PFSK-1 (cell line): ENCODE measurements around the gene ANXA6.

Experiments
- FOXP2 ChIP-seq: optimal IDR thresholded peaks from 2 replicates; pipeline ENCODE3; 2011; ENCODE audit warnings: borderline replicate concordance, control low read depth, inconsistent platforms; ENCODE audit not compliant: insufficient read depth; ENCODE audit errors: extremely low read length, extremely low read depth
- POLR2AphosphoS5 ChIP-seq: IDR thresholded peaks from 2 replicates; pipeline ENCODE4 v1.6.1; 2012; ENCODE audit warnings: low read depth, mild to moderate bottlenecking, control low read depth, low read length, moderate library complexity
- REST ChIP-seq, 2 experiments: IDR thresholded peaks; 2 replicates each; pipeline versions ENCODE4 v1.6.1 to v1.8.0; 2011 to 2012; ENCODE audit warnings: low read depth in 2 of 2, low read length in 2 of 2, control low read depth in 1 of 2, inconsistent platforms in 1 of 2, mild to moderate bottlenecking in 1 of 2, moderate library complexity in 1 of 2; ENCODE audit not compliant: insufficient read depth in 1 of 2
- SIN3A ChIP-seq: IDR thresholded peaks from 2 replicates; pipeline ENCODE4 v1.6.1; 2012; ENCODE audit warnings: mild to moderate bottlenecking, low read length, moderate library complexity, borderline replicate concordance; ENCODE audit not compliant: insufficient read depth
- TAF1 ChIP-seq: IDR thresholded peaks from 2 replicates; pipeline ENCODE4 v1.6.1; 2012; ENCODE audit warnings: low read length, control low read depth, borderline replicate concordance; ENCODE audit not compliant: insufficient read depth

Gene ANXA6

GRCh38 chr5:151110992-151111391 lies 46.6 kb downstream of the ANXA6 start:
- no peak for TF ChIP-seq REST (IDR thresholded peaks at IDR 0.05; ENCODE audit: insufficient read depth in 1 of 2, low read depth in 2 of 2, low read length in 2 of 2)
- TF ChIP-seq POLR2AphosphoS5: no peak
- no peak for TF ChIP-seq FOXP2
- no peak for TF ChIP-seq TAF1
- TF ChIP-seq SIN3A: no peak

GRCh38 chr5:151110122-151110681 lies 47.4 kb downstream of the ANXA6 start:
- TF ChIP-seq POLR2AphosphoS5 (no peak), FOXP2 (no peak), TAF1 (no peak), REST (IDR thresholded peaks at IDR 0.05; ENCODE audit: insufficient read depth in 1 of 2, low read depth in 2 of 2, low read length in 2 of 2) (no peak), SIN3A (no peak)

GRCh38 chr5:151108566-151108965 lies 49.0 kb downstream of the ANXA6 start:
- no peak for TF ChIP-seq POLR2AphosphoS5
- TF ChIP-seq TAF1: no peak
- TF ChIP-seq REST (IDR thresholded peaks at IDR 0.05; ENCODE audit: insufficient read depth in 1 of 2, low read depth in 2 of 2, low read length in 2 of 2): no peak
- no peak for TF ChIP-seq FOXP2
- TF ChIP-seq SIN3A: no peak

GRCh38 chr5:151107738-151108520 lies 49.6 kb downstream of the ANXA6 start:
- no peak for TF ChIP-seq POLR2AphosphoS5

- no peak for TF ChIP-seq POLR2AphosphoS5
- TF ChIP-seq FOXP2: no peak
- TF ChIP-seq TAF1: no peak
- TF ChIP-seq REST (IDR thresholded peaks at IDR 0.05; ENCODE audit: insufficient read depth in 1 of 2, low read depth in 2 of 2, low read length in 2 of 2): no peak
- TF ChIP-seq SIN3A: no peak
Observed at GRCh38 chr5:151107084-151107483, 50.5 kb downstream of the ANXA6 start.
